Measurements from ENCODE around the gene ZNF530.

ZNF530 gene

GRCh38 chr19:57651654-57651996, 51.9 kb downstream of the ZNF530 start:
- no peaks in the 10 kb centered on the region for H3F3A ChIP-seq (ENCODE audit: control insufficient read depth, insufficient read depth)
- no peaks in the 10 kb centered on the region for H3K9me2 ChIP-seq (replicated peaks; ENCODE audit: control insufficient read depth, low read length)
- H3K9me3 ChIP-seq (ENCODE audit: control insufficient read depth, insufficient read depth, low read length): peaks cover 22% of the 10 kb centered on the region; the same call in 1 of the 2 replicates
- TF ChIP-seq CTCF (IDR thresholded peaks at IDR 0.05; ENCODE audit: low read depth, low read length, poor library complexity, severe bottlenecking): no peak
- no peak for TF ChIP-seq EZH2phosphoT487 (IDR thresholded peaks at IDR 0.05; ENCODE audit: borderline replicate concordance, low read length)
- H3K4me2 ChIP-seq (ENCODE audit: low read length): no peak overlapping the region
- no peaks in the 10 kb centered on the region for H3K4me1 ChIP-seq (ENCODE audit: control insufficient read depth, low read length)
- H3K79me2 ChIP-seq (ENCODE audit: control insufficient read depth, low read length): no peaks in the 10 kb centered on the region
- no peaks in the 10 kb centered on the region for H4K20me1 ChIP-seq (ENCODE audit: control insufficient read depth, insufficient read depth, low read depth, low read length)
- no peaks in the 10 kb centered on the region for H3K27me3 ChIP-seq (ENCODE audit: control insufficient read depth, low read length)
- H3K36me3 ChIP-seq (ENCODE audit: control insufficient read depth, low read length): no peaks in the 10 kb centered on the region
- H3K27ac ChIP-seq (ENCODE audit: low read depth, low read length): no peak overlapping the region
- H3K4me3 ChIP-seq (ENCODE audit: low read length): no peak overlapping the region

GRCh38 chr19:57653689-57654088, 54.0 kb downstream of the ZNF530 start:
- no peak for TF ChIP-seq EZH2phosphoT487 (IDR thresholded peaks at IDR 0.05; ENCODE audit: borderline replicate concordance, low read length)
- TF ChIP-seq CTCF (IDR thresholded peaks at IDR 0.05; ENCODE audit: low read depth, low read length, poor library complexity, severe bottlenecking): no peak
- H4K20me1 ChIP-seq (ENCODE audit: control insufficient read depth, insufficient read depth, low read depth, low read length): no peaks in the 10 kb centered on the region
- H3K9me2 ChIP-seq (replicated peaks; ENCODE audit: control insufficient read depth, low read length): no peaks in the 10 kb centered on the region
- H3K4me3 ChIP-seq (ENCODE audit: low read length): no peak overlapping the region
- no peaks in the 10 kb centered on the region for H3K4me1 ChIP-seq (ENCODE audit: control insufficient read depth, low read length)
- H3K79me2 ChIP-seq (ENCODE audit: control insufficient read depth, low read length): no peaks in the 10 kb centered on the region
- no peaks in the 10 kb centered on the region for H3K36me3 ChIP-seq (ENCODE audit: control insufficient read depth, low read length)
- no peak overlapping the region for H3K4me2 ChIP-seq (ENCODE audit: low read length)
- H3F3A ChIP-seq (ENCODE audit: control insufficient read depth, insufficient read depth): no peaks in the 10 kb centered on the region
- H3K27ac ChIP-seq (ENCODE audit: low read depth, low read length): no peak overlapping the region
- H3K9me3 ChIP-seq (ENCODE audit: control insufficient read depth, insufficient read depth, low read length): peaks cover 20% of the 10 kb centered on the region; the same call in 1 of the 2 replicates
- H3K27me3 ChIP-seq (ENCODE audit: control insufficient read depth, low read length): no peaks in the 10 kb centered on the region

- no peaks in the 10 kb centered on the region for H3K36me3 ChIP-seq (ENCODE audit: control insufficient read depth, low read length)
- H3K9me3 ChIP-seq (ENCODE audit: control insufficient read depth, insufficient read depth, low read length): peaks cover 18% of the 10 kb centered on the region; the same call in 1 of the 2 replicates
- no peaks in the 10 kb centered on the region for H3K27me3 ChIP-seq (ENCODE audit: control insufficient read depth, low read length)
- no peak overlapping the region for H3K4me3 ChIP-seq (ENCODE audit: low read length)
- no peaks in the 10 kb centered on the region for H3K79me2 ChIP-seq (ENCODE audit: control insufficient read depth, low read length)
- H3K4me1 ChIP-seq (ENCODE audit: control insufficient read depth, low read length): no peaks in the 10 kb centered on the region
- no peaks in the 10 kb centered on the region for H4K20me1 ChIP-seq (ENCODE audit: control insufficient read depth, insufficient read depth, low read depth, low read length)
- H3K27ac ChIP-seq (ENCODE audit: low read depth, low read length): no peak overlapping the region
- H3K9me2 ChIP-seq (replicated peaks; ENCODE audit: control insufficient read depth, low read length): no peaks in the 10 kb centered on the region
- TF ChIP-seq EZH2phosphoT487 (IDR thresholded peaks at IDR 0.05; ENCODE audit: borderline replicate concordance, low read length) (no peak), CTCF (IDR thresholded peaks at IDR 0.05; ENCODE audit: low read depth, low read length, poor library complexity, severe bottlenecking) (no peak)
- no peak overlapping the region for H3K4me2 ChIP-seq (ENCODE audit: low read length)
- no peaks in the 10 kb centered on the region for H3F3A ChIP-seq (ENCODE audit: control insufficient read depth, insufficient read depth)
Measured at GRCh38 chr19:57655443-57655842, 55.8 kb downstream of the ZNF530 start.

- no peaks in the 10 kb centered on the region for H3K27me3 ChIP-seq (ENCODE audit: control insufficient read depth, low read length)
- H3K36me3 ChIP-seq (ENCODE audit: control insufficient read depth, low read length): no peaks in the 10 kb centered on the region
- H3K4me2 ChIP-seq (ENCODE audit: low read length): no peak overlapping the region
- no peaks in the 10 kb centered on the region for H3K9me2 ChIP-seq (replicated peaks; ENCODE audit: control insufficient read depth, low read length)
- TF ChIP-seq CTCF (IDR thresholded peaks at IDR 0.05; ENCODE audit: low read depth, low read length, poor library complexity, severe bottlenecking): no peak
- TF ChIP-seq EZH2phosphoT487 (IDR thresholded peaks at IDR 0.05; ENCODE audit: borderline replicate concordance, low read length): no peak
- no peak overlapping the region for H3K27ac ChIP-seq (ENCODE audit: low read depth, low read length)
- no peaks in the 10 kb centered on the region for H4K20me1 ChIP-seq (ENCODE audit: control insufficient read depth, insufficient read depth, low read depth, low read length)
- H3K4me1 ChIP-seq (ENCODE audit: control insufficient read depth, low read length): no peaks in the 10 kb centered on the region
- no peak overlapping the region for H3K4me3 ChIP-seq (ENCODE audit: low read length)
- peaks cover 18% of the 10 kb centered on the region; the same call in 1 of the 2 replicates for H3K9me3 ChIP-seq (ENCODE audit: control insufficient read depth, insufficient read depth, low read length)
- no peaks in the 10 kb centered on the region for H3K79me2 ChIP-seq (ENCODE audit: control insufficient read depth, low read length)
- H3F3A ChIP-seq (ENCODE audit: control insufficient read depth, insufficient read depth): no peaks in the 10 kb centered on the region
Measured at GRCh38 chr19:57656346-57656745, 56.7 kb downstream of the ZNF530 start.

Measured in DOHH2 (cell line).